ENCODE data around the gene INAFM1.

Gene INAFM1

GRCh38 chr19:47274071-47274890, at the start of gene INAFM1:
TSS of gene INAFM1 (plus strand) at chr19:47274885. CDS start at chr19:47274920, 35 bp downstream.
- DNase-seq (ENCODE audit: low read depth), result no peak

GRCh38 chr19:47225746-47226425, 48.8 kb upstream of the INAFM1 start:
- DNase-seq (ENCODE audit: low read depth), result no peak

- DNase-seq (ENCODE audit: low read depth), result no peak
Measured at GRCh38 chr19:47226426-47227351, 48.0 kb upstream of the INAFM1 start.

GRCh38 chr19:47227352-47228167, 47.1 kb upstream of the INAFM1 start:
- DNase-seq (ENCODE audit: low read depth), result peak; percentile 68

- DNase-seq (ENCODE audit: low read depth), result no peak
Measured at GRCh38 chr19:47228168-47228936, 46.3 kb upstream of the INAFM1 start.

GRCh38 chr19:47228937-47229675, 45.6 kb upstream of the INAFM1 start:
- DNase-seq (ENCODE audit: low read depth), result no peak

GRCh38 chr19:47229676-47230053, 45.0 kb upstream of the INAFM1 start:
- DNase-seq (ENCODE audit: low read depth), result no peak

- no peak for DNase-seq (ENCODE audit: low read depth)
Measured at GRCh38 chr19:47230054-47230920, 44.4 kb upstream of the INAFM1 start.

- no peak for DNase-seq (ENCODE audit: low read depth)
Measured at GRCh38 chr19:47230921-47231214, 43.8 kb upstream of the INAFM1 start, which contains the start of gene BBC3. TSS of gene BBC3 (minus strand) at chr19:47231199. CDS start at chr19:47228431, 2,768 bp downstream.

- DNase-seq (ENCODE audit: low read depth), result no peak
Measured at GRCh38 chr19:47231215-47232054, 43.2 kb upstream of the INAFM1 start.

- DNase-seq (ENCODE audit: low read depth), result no peak
Measured at GRCh38 chr19:47232422-47233211, 42.1 kb upstream of the INAFM1 start.

- no peak for DNase-seq (ENCODE audit: low read depth)
Measured at GRCh38 chr19:47236072-47236675, 38.5 kb upstream of the INAFM1 start.

- DNase-seq (ENCODE audit: low read depth), result no peak
Measured at GRCh38 chr19:47239152-47239551, 35.5 kb upstream of the INAFM1 start.

- no peak for DNase-seq (ENCODE audit: low read depth)
Measured at GRCh38 chr19:47239610-47240296, 34.9 kb upstream of the INAFM1 start.

GRCh38 chr19:47240556-47240955, 34.1 kb upstream of the INAFM1 start:
- no peak for DNase-seq (ENCODE audit: low read depth)
